SW 1271 (cell line): ENCODE results near the gene LRRC9.
A peak's percentile ranks its signal among the peaks of the same experiment; 100 is the strongest.
"Not testable (repeated sequence)": the region's sequence is repeated elsewhere in the genome, so short reads cannot be mapped to it uniquely, and the experiment has no call there.

Experiments used
- DNase-seq, 2 experiments: peaks; one replicate each; lab custom pipeline; 2025; lab: John Stamatoyannopoulos, UW

The LRRC9 gene

GRCh38 chr14:59919570-59920377 is at the start of gene LRRC9:
TSS of gene LRRC9 (plus strand) at chr14:59920144.
- DNase-seq = no peak

GRCh38 chr14:59870277-59871165 is 49.4 kb upstream of the LRRC9 start, which contains the start of gene RTN1:
TSS of gene RTN1 (minus strand) at chr14:59870776. CDS start at chr14:59870630, 146 bp downstream.
- peak in 1 of 2 experiments; percentile 25 for DNase-seq

- DNase-seq = no peak
These were observed 48.8 kb upstream of the LRRC9 start for GRCh38 chr14:59871166-59871495.

GRCh38 chr14:59882957-59883356 is 37.0 kb upstream of the LRRC9 start:
- DNase-seq = no peak

- no peak for DNase-seq
These were observed 29.3 kb upstream of the LRRC9 start for GRCh38 chr14:59890676-59891075.

GRCh38 chr14:59895721-59896120 is 24.2 kb upstream of the LRRC9 start:
- no peak for DNase-seq

- no peak for DNase-seq
These were observed 22.1 kb upstream of the LRRC9 start for GRCh38 chr14:59897757-59898383.

GRCh38 chr14:59900556-59900955 is 19.4 kb upstream of the LRRC9 start:
- no peak for DNase-seq

- DNase-seq = no peak
These were observed 15.8 kb upstream of the LRRC9 start for GRCh38 chr14:59904184-59904583.

- DNase-seq = no peak
These were observed 14.8 kb upstream of the LRRC9 start for GRCh38 chr14:59905188-59905587.

GRCh38 chr14:59912443-59912842 is 7.5 kb upstream of the LRRC9 start:
- no peak for DNase-seq

GRCh38 chr14:59913187-59913586 is 6.8 kb upstream of the LRRC9 start:
- DNase-seq = no peak

GRCh38 chr14:59918824-59919569 is 947 bp upstream of the LRRC9 start:
- DNase-seq = peak in 1 of 2 experiments; percentile 45

- DNase-seq = no peak
These were observed 387 bp downstream of the LRRC9 start for GRCh38 chr14:59920378-59920683.

- DNase-seq = no peak
These were observed 5.9 kb downstream of the LRRC9 start for GRCh38 chr14:59925797-59926196.

GRCh38 chr14:59926534-59926933 is 6.6 kb downstream of the LRRC9 start:
- no peak for DNase-seq

GRCh38 chr14:59931237-59931636 is 11.3 kb downstream of the LRRC9 start:
- DNase-seq = no peak

- DNase-seq = no peak
These were observed 16.2 kb downstream of the LRRC9 start for GRCh38 chr14:59936145-59936544.

- no peak for DNase-seq
These were observed 19.9 kb downstream of the LRRC9 start for GRCh38 chr14:59939828-59940227.

GRCh38 chr14:59942296-59942862 is 22.4 kb downstream of the LRRC9 start:
- DNase-seq = not testable (repeated sequence)

- no peak for DNase-seq
These were observed 25.0 kb downstream of the LRRC9 start for GRCh38 chr14:59944909-59945308.

- DNase-seq = not testable (repeated sequence)
These were observed 32.2 kb downstream of the LRRC9 start for GRCh38 chr14:59952141-59952540.
